Type B pancreatic cell (in vitro differentiated cells): ENCODE measurements around the gene SYNDIG1. TPM values are rescaled to one million over a fixed set of nuclear protein-coding genes. Genes with fewer than 3 reads are reported as not detected.

Experiments
- DNase-seq: peaks from one replicate; pipeline ENCODE4 v3.0.0; 2021; ENCODE audit warnings: mixed read lengths; ENCODE audit not compliant: unreplicated experiment; ENCODE audit errors: extremely low spot score
- H3K27ac Mint-ChIP-seq: 2 replicates; pipeline ENCODE4 v1.8.0; 2021; ENCODE audit warnings: mild to moderate bottlenecking, mixed read lengths
- H3K27me3 Mint-ChIP-seq: 2 replicates; pipeline ENCODE4 v1.8.0; 2021; ENCODE audit warnings: mixed read lengths
- H3K36me3 Mint-ChIP-seq: 2 replicates; pipeline ENCODE4 v1.8.0; 2021; ENCODE audit warnings: mixed read lengths
- H3K4me1 Mint-ChIP-seq: one replicate; pipeline ENCODE4 v1.8.0; 2021; ENCODE audit warnings: mixed read lengths; ENCODE audit not compliant: unreplicated experiment
- H3K4me3 Mint-ChIP-seq: 2 replicates; pipeline ENCODE4 v1.8.0; 2021; ENCODE audit warnings: mild to moderate bottlenecking, mixed read lengths
- H3K9me3 Mint-ChIP-seq: 2 replicates; pipeline ENCODE4 v1.8.0; 2021; ENCODE audit warnings: mixed read lengths
- total RNA-seq: library from RNA; stranded (reverse); gene quantifications from 2 replicates; pipeline ENCODE4 v1.2.1, GENCODE V29; 2021; ENCODE audit warnings: low replicate concordance
- TF ChIP-seq, protein P1 (sequence below): fragments of 200-600 bp; sonication (generic); conservative IDR thresholded peaks from 2 replicates; pipeline ENCODE4 v1.5.0; 2021; ENCODE audit warnings: antibody characterized with exemption, mild to moderate bottlenecking

Gene SYNDIG1
- total RNA-seq, 1 donor from 2014 or later = 4.3 TPM

DNA sequence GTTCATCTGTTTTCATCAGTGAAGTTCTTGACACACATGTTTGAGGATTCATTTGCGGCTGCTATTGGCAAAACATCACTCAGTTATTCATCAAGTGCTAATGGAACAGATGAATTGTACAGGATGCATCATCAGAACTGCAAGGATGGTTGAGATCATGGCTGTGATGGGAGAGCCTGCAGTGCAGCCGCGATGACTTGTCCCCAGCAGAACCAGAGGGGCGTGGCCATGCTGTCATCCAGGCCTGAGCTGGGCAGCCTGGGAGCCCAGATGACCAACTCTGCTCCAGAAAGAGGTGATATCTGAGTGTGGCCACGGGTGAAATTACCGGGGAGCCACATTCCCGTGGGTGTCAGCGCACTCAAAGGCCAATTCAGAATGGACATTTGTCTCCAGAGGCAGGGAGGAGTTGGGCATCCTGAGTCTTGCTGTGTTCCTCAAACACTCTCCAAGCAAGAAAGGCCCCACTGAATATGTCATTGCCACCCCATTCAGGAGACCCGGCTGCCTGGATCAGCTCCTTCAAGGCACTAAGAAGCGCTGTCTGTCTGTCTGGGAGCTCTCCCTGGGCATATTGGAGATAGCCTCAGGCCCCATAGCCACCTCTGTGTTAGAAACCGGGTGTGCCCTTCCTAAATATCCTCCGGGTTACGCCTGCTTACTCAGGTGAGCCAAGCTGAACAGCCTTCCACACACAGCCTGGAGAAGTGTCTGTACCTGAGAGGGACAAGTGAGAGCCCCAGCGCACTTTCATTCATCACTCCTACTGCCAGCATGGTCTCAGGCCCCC lies 66.7 kb downstream of the SYNDIG1 start:
- H3K36me3 Mint-ChIP-seq = no peaks in the 10 kb centered on the region
- no peak for DNase-seq

DNA sequence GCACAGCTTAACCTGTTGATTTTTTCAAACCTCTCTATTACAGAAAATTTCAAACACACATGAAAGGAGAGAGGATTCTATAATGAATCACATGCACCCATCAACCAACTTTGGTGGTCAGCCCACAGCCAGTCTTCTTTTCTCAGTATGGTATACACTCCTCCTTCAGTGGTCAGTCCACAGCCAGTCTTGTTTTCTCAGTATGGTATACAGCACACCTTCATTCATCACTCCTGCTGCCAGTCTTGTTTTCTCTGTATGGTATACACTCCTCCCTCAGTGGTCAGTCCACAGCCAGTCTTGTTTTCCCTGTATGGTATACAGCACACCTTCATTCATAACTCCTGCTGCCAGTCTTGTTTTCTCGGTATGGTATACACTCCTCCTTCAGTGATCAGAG lies 67.8 kb downstream of the SYNDIG1 start:
- Mint-ChIP-seq H3K27ac (no peak overlapping the region), H3K9me3 (no peaks in the 10 kb centered on the region), H3K36me3 (no peaks in the 10 kb centered on the region), H3K27me3 (peaks cover 5% of the 10 kb centered on the region), H3K4me1 (no peaks in the 10 kb centered on the region), H3K4me3 (no peak overlapping the region)
- no peak for DNase-seq
- TF ChIP-seq, protein P1, sequence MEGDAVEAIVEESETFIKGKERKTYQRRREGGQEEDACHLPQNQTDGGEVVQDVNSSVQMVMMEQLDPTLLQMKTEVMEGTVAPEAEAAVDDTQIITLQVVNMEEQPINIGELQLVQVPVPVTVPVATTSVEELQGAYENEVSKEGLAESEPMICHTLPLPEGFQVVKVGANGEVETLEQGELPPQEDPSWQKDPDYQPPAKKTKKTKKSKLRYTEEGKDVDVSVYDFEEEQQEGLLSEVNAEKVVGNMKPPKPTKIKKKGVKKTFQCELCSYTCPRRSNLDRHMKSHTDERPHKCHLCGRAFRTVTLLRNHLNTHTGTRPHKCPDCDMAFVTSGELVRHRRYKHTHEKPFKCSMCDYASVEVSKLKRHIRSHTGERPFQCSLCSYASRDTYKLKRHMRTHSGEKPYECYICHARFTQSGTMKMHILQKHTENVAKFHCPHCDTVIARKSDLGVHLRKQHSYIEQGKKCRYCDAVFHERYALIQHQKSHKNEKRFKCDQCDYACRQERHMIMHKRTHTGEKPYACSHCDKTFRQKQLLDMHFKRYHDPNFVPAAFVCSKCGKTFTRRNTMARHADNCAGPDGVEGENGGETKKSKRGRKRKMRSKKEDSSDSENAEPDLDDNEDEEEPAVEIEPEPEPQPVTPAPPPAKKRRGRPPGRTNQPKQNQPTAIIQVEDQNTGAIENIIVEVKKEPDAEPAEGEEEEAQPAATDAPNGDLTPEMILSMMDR = no peak

More for the DNA sequence above, 66.7 kb downstream of the SYNDIG1 start:
- Mint-ChIP-seq H3K4me1 (no peaks in the 10 kb centered on the region), H3K27ac (no peak overlapping the region), H3K27me3 (peaks cover 5% of the 10 kb centered on the region), H3K9me3 (no peaks in the 10 kb centered on the region), H3K4me3 (no peak overlapping the region)
- TF ChIP-seq, protein P1 = no peak

DNA sequence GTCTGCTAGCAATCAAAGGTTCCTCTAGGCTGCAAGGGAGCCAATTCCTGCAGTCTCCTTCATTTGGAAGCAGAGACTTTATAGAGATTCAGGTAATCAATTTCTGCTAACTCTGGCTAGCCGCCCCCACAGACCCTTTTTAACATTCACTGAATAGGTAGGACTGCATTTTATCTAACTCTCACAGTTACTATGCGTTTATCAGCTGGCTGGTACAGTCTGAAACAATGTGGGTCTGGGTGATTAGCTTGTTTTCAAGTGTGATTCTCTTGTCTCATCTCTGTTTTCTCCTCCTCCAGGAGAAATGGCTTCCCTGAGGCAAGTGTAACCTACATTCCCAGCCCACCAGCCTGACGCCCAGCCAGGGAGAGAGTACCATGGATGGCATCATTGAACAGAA lies 73.3 kb downstream of the SYNDIG1 start:
- H3K4me1 Mint-ChIP-seq = no peaks in the 10 kb centered on the region
- H3K9me3 Mint-ChIP-seq = no peaks in the 10 kb centered on the region
- TF ChIP-seq, protein P1 = no peak

DNA sequence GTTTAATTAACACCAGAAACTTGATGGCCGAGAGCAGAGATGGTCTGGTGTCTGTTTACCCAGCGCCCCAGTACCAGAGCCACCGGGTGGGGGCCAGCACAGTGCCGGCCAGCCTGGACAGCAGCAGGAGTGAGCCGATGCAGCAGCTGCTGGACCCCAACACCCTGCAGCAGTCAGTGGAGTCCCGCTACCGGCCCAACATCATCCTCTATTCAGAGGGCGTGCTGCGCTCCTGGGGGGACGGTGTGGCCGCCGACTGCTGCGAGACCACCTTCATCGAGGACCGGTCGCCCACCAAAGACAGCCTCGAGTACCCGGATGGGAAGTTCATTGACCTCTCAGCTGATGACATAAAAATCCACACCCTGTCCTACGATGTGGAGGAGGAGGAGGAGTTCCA lies 73.7 kb downstream of the SYNDIG1 start:
- Mint-ChIP-seq H3K4me1 (no peaks in the 10 kb centered on the region), H3K9me3 (no peaks in the 10 kb centered on the region), H3K36me3 (peaks cover 6% of the 10 kb centered on the region), H3K27ac (no peak overlapping the region), H3K4me3 (no peak overlapping the region), H3K27me3 (no peaks in the 10 kb centered on the region)
- DNase-seq = no peak
- TF ChIP-seq, protein P1 = no peak

More for the DNA sequence above, 73.3 kb downstream of the SYNDIG1 start:
- Mint-ChIP-seq H3K27me3 (no peaks in the 10 kb centered on the region), H3K4me3 (no peak overlapping the region), H3K27ac (no peak overlapping the region), H3K36me3 (peaks cover 6% of the 10 kb centered on the region)
- no peak for DNase-seq

DNA sequence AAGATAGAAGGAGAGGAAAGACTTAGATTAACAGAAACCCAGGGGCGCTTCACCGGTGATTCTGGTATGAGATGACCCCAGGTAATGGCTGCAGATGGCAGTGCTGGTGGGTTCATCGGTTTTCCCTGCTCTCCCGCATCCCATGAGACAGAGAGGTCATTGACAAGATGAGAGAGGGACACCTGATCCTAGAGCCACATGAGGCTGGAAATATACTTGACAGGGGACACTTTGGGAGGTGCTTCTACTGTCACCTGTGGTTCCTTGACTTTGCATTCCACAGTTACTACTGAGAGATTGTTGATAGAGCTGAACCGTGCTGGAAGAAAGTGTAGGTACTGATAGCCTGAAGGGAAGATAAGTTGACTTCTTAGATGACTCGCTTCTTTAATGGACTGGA lies 74.3 kb downstream of the SYNDIG1 start:
- H3K27ac Mint-ChIP-seq = no peak overlapping the region
- H3K9me3 Mint-ChIP-seq = no peaks in the 10 kb centered on the region
- H3K36me3 Mint-ChIP-seq = peaks cover 6% of the 10 kb centered on the region
- no peaks in the 10 kb centered on the region for H3K27me3 Mint-ChIP-seq
- no peak for DNase-seq
- H3K4me3 Mint-ChIP-seq = no peak overlapping the region
- H3K4me1 Mint-ChIP-seq = no peaks in the 10 kb centered on the region
- TF ChIP-seq, protein P1 = no peak
